Stimulated activated CD4-positive, alpha-beta T cell treated with anti-CD3 and anti-CD28 coated beads, Interleukin-15, amount 100 ng/mL, for 1 hour (primary cell): Measurements from ENCODE around the gene ABCG4.
A peak's percentile ranks its signal among the peaks of the same experiment; 100 is the strongest.

Experiments used
- DNase-seq, 2 donors: peaks; one replicate each; pipeline ENCODE4 v3.0.0-alpha.2; 2020; ENCODE audit warnings: low read depth in 1 of 2, low spot score in 1 of 2

ABCG4 gene

DNA sequence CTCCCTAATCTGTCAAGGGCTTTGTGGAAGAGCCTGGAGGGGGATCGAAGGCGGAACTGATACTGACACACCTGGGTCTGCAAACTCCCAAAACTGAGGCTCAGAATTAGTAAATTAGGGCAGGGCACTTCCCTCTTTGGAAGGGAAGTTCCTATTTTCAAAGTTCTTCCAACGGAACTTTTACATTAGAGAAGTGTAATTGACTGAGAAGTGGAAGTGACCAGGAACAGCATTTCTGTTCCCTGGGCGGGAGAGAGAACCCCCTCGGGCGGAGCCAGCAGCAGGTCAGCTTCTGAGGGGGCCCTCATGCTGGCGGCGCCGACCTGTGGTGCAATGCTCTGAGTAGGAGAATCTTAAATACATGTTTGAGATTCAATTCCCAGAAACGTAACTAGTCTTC lies 56.2 kb downstream of the ABCG4 start:
- no peak for DNase-seq

DNA sequence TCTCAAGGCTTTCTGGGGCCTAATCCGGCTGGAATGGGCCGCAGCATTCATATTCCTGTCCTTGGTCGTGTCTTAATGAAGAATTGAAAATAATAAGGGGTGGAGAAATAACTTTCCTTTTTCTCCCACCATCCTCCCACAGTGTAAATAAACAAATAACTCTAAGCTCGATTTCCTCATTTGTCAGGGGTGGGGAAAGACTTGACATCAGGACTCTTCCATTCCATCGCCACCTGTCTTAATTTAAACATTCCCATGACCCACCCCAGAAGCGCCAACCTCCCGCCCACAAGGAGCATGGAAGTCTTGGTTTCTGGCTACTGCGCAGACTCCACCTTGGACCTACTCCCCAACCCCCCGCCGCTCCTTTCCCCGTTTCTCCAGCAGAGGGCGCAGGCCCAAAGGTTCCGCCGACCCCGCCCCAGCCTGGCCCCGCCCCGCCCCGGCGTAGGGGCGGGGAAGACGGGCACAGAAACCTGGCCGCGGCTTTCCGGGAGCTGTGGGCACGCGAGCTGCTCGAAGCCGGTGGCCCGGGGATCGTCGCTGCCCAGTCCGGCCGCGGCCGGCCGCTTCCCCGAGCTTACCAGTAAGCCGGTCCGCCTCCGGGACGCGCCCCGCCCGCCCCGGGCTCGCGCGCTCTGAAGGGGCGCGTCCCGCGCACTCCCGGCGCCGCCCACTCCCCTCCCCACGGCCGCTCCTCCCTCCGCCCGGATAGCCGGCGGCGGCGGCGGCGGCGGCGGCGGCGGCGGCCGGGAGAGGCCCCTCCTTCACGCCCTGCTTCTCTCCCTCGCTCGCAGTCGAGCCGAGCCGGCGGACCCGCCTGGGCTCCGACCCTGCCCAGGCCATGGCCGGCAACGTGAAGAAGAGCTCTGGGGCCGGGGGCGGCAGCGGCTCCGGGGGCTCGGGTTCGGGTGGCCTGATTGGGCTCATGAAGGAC lies 57.0 kb downstream of the ABCG4 start, which contains the start of gene CBL:
Gene CBL (plus strand): TSS at position 766 of the 937 bp plus-strand sequence. CDS start 79 bp downstream, at position 845.
- DNase-seq, result peak; percentile 97 to 98

DNA sequence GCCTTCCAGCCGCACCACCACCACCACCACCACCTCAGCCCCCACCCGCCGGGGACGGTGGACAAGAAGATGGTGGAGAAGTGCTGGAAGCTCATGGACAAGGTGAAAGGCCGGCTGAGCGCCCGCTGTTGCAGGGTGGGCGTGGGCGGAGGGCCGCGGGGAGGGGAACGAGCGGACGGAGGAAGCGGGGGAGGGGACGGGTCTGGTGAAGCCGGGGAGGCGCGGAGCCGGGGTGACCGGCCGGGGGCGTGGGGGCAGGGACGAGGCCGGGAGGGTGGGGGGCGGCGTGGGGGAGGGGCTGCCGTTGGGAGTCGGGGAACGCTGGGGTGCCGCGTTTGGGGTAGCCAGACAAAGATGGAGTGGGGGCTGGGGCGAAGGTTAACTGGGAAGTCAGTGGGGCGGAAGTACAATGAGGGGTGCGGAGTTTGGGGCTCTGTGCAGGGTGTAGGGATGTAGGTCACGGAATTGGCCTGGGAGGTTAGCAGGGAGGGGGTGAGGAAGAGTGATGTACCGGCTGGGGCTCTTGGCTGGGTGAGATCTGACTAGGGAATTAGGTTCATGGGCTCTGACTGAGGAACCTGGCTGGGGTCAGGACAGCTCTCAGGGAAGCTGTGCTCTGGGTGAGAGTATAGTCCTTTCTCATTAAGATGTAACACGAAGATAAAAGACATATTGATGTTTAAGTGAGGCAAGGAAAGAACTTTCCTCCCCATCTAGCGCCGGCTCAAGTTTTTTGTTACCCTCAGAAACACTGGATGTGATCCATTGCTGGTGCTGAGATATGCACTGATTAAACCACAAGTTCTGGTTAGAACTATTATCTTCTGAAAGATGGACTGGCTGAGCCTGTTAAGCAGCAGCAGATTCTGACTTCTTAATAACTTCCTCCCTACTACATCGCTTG lies 57.9 kb downstream of the ABCG4 start:
- DNase-seq, result peak; percentile 9 to 32

DNA sequence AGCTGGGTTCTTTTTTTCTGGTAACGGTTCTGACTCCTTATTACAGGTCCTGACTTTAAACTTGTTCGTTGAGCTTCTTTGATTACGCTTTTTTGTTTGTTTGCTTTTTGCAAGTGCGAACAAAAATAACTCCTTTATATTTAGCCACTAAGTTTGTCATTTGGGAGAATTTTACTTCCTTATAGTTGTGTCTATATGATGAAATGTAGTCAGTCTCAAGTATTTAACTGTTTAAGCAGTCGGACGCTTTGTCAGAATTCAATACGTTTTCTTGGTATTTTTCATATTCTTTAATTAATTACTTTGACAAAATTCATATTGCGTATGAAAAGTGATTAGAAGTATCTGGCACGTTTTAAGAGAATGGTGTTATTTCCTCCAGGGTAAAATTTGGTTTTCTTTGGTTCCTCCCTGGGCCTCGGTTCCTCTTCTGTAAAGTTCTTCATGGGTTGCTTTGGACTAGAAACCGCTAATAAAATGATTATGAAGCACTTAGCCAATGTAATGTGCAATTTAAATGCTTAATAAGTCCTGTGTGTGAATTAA lies 58.6 kb downstream of the ABCG4 start:
- no peak for DNase-seq

DNA sequence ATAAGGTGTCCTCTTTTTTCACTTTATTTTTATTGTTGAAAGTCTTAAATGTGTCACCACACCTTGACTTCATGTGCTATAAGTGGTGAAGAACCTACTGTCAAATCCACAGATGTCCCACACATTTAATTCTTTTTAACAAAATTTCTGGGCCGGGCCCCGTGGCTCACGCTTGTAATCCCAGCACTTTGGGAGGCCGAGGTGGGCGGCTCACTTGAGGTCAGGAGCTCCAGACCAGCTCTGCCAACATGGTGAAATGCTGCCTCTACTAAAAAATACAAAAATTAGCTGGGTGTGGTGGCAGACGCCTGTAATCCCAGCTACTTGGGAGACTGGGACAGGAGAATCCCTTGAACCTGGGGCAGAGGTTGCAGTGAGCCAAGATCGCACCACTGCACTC lies 60.3 kb downstream of the ABCG4 start:
- no peak for DNase-seq

DNA sequence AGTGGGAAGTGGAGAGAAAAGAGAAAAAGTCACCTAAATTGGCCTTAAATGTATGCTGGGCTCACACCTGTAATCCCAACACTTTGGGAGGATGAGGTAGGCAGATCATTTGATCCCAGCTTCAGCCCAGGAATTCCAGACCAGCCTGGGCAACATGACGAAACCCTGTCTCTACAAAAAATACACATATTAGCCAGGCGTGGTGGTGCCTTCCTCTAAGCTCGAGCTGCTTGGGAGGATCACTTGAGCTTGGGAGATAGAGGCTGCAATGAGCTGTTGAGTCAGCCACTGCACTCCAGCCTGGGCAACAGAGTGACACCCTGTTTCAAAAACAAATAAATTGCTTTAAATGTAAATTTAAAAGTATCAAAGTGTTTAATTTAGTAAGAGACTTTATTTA lies 61.2 kb downstream of the ABCG4 start:
- no peak for DNase-seq
